CD8-positive, alpha-beta memory T cell (primary cell): ENCODE measurements around the gene PTPN14. TPM values are rescaled to one million over a fixed set of nuclear protein-coding genes. Genes with fewer than 3 reads are reported as not detected.
A peak's percentile ranks its signal among the peaks of the same experiment; 100 is the strongest.

Source experiments
- CTCF ChIA-PET: fragments of 350-600 bp; sonication (Branson Sonifier 250); formaldehyde crosslinking; loops from one replicate; lab custom pipeline; 2021; ENCODE audit warnings: antibody characterized with exemption; lab: Charles Lee
- POLR2A ChIA-PET: fragments of 350-600 bp; sonication (Branson Sonifier 250); formaldehyde crosslinking; loops from one replicate; lab custom pipeline; 2021; ENCODE audit warnings: antibody characterized with exemption; lab: Charles Lee
- DNase-seq, 5 donors: peaks; one replicate each; pipeline versions ENCODE4 v3.0.0 to v3.0.0-alpha.2; 2020 to 2022; ENCODE audit warnings: mixed read lengths in 1 of 5
- H3K27ac ChIP-seq: one replicate; pipeline ENCODE4 v1.7.0; 2013; ENCODE audit warnings: low read depth, mild to moderate bottlenecking, low read length, moderate library complexity
- H3K27me3 ChIP-seq: 2 replicates; pipeline ENCODE4 v1.7.0; 2013; ENCODE audit warnings: low read length, mild to moderate bottlenecking; ENCODE audit not compliant: insufficient read depth, poor library complexity, severe bottlenecking
- H3K36me3 ChIP-seq: 2 replicates; pipeline ENCODE4 v1.7.0; 2013; ENCODE audit warnings: mild to moderate bottlenecking, low read length, moderate library complexity; ENCODE audit not compliant: insufficient read depth
- H3K4me1 ChIP-seq: 2 replicates; pipeline ENCODE4 v1.7.0; 2013; ENCODE audit warnings: mild to moderate bottlenecking, low read length, moderate library complexity; ENCODE audit not compliant: insufficient read depth
- H3K4me3 ChIP-seq: 2 replicates; pipeline ENCODE4 v1.7.0; 2013; ENCODE audit warnings: mild to moderate bottlenecking, low read length
- H3K9me3 ChIP-seq: 2 replicates; pipeline ENCODE4 v1.7.0; 2013; ENCODE audit warnings: mild to moderate bottlenecking, low read length
- H3K27ac Mint-ChIP-seq, 8 donors: one replicate each; pipeline ENCODE4 v1.8.0; 2020 to 2021; ENCODE audit warnings: mixed read lengths in 8 of 8, mild to moderate bottlenecking in 6 of 8, inconsistent platforms in 3 of 8, moderate library complexity in 3 of 8
- H3K27me3 Mint-ChIP-seq, 2 donors: one replicate each; pipeline ENCODE4 v1.8.0; 2020 to 2021; ENCODE audit warnings: mixed read lengths in 2 of 2, mild to moderate bottlenecking in 1 of 2, moderate library complexity in 1 of 2
- H3K36me3 Mint-ChIP-seq, 3 donors: one replicate each; pipeline ENCODE4 v1.8.0; 2020 to 2021; ENCODE audit warnings: mixed read lengths in 3 of 3, inconsistent platforms in 1 of 3, mild to moderate bottlenecking in 1 of 3
- H3K4me1 Mint-ChIP-seq, 3 donors: one replicate each; pipeline ENCODE4 v1.8.0; 2020 to 2021; ENCODE audit warnings: mixed read lengths in 3 of 3, inconsistent platforms in 1 of 3, mild to moderate bottlenecking in 1 of 3
- H3K4me3 Mint-ChIP-seq, 7 donors: one replicate each; pipeline ENCODE4 v1.8.0; 2020 to 2021; ENCODE audit warnings: mixed read lengths in 7 of 7, mild to moderate bottlenecking in 6 of 7, moderate library complexity in 4 of 7, inconsistent platforms in 2 of 7
- H3K9me3 Mint-ChIP-seq, 5 donors: one replicate each; pipeline ENCODE4 v1.8.0; 2020 to 2022; ENCODE audit warnings: mixed read lengths in 5 of 5, mild to moderate bottlenecking in 3 of 5, moderate library complexity in 2 of 5, inconsistent platforms in 1 of 5
- polyA plus RNA-seq: library from polyadenylated mRNA; unstranded; fragments of 300-500 nt; fragmentation: Illumina TruSeq; gene quantifications from one replicate; pipeline ENCODE4 v1.2.3, GENCODE V29; 2021
- total RNA-seq, 2 experiments: library from RNA; stranded (reverse); gene quantifications; one replicate each; pipeline ENCODE4 v1.2.3, GENCODE V29; 2021

The PTPN14 gene
- total and polyA plus RNA-seq, 3 experiments from 2014 or later = 0.70 to 0.91 (median 0.79) TPM

GRCh38 chr1:214515544-214516433 is 35.6 kb downstream of the PTPN14 start:
- no peak overlapping the region for H3K27ac ChIP-seq
- peaks cover 10% of the 10 kb centered on the region for H3K4me1 ChIP-seq
- H3K36me3 Mint-ChIP-seq = no peaks in the 10 kb centered on the region
- peak overlapping the region in 1 of 8 donors; percentile 18 for H3K27ac Mint-ChIP-seq
- H3K36me3 ChIP-seq = no peaks in the 10 kb centered on the region
- H3K9me3 ChIP-seq = no peaks in the 10 kb centered on the region
- POLR2A ChIA-PET = no interaction called here
- no peaks in the 10 kb centered on the region for H3K27me3 ChIP-seq
- no peak overlapping the region for H3K4me3 Mint-ChIP-seq
- DNase-seq = no peak
- CTCF ChIA-PET = interaction anchor here (1.1 kb wide), 1 partner anchor 44 kb away, joined by 3 read pairs; no protein-coding TSS in a partner anchor
- H3K27me3 Mint-ChIP-seq = peaks cover 10 to 31% of the 10 kb centered on the region in 2 donors
- no peaks in the 10 kb centered on the region for H3K4me1 Mint-ChIP-seq
- peaks cover 0 to 3% (median 0%) of the 10 kb centered on the region in 5 donors for H3K9me3 Mint-ChIP-seq
- H3K4me3 ChIP-seq = no peak overlapping the region

- Histone ChIP-seq H3K36me3 (no peaks in the 10 kb centered on the region), H3K9me3 (no peaks in the 10 kb centered on the region), H3K4me1 (peaks cover 10% of the 10 kb centered on the region), H3K4me3 (no peak overlapping the region), H3K27ac (no peak overlapping the region), H3K27me3 (no peaks in the 10 kb centered on the region)
- H3K27me3 Mint-ChIP-seq = peaks cover 10 to 33% of the 10 kb centered on the region in 2 donors
- H3K4me3 Mint-ChIP-seq = no peak overlapping the region
- DNase-seq = no peak
- peaks cover 0 to 3% (median under 1%) of the 10 kb centered on the region in 5 donors for H3K9me3 Mint-ChIP-seq
- no peaks in the 10 kb centered on the region for H3K36me3 Mint-ChIP-seq
- H3K4me1 Mint-ChIP-seq = no peaks in the 10 kb centered on the region
- no peak overlapping the region for H3K27ac Mint-ChIP-seq
- ChIA-PET POLR2A (no interaction called here), CTCF (interaction anchor here (1.1 kb wide), 1 partner anchor 43 kb away, joined by 3 read pairs; no protein-coding TSS in a partner anchor)
Measured at GRCh38 chr1:214514819-214515383, 36.5 kb downstream of the PTPN14 start.

GRCh38 chr1:214514032-214514818 is 37.2 kb downstream of the PTPN14 start:
- ChIA-PET CTCF (interaction anchor here (1.1 kb wide), 1 partner anchor 42 kb away, joined by 3 read pairs; no protein-coding TSS in a partner anchor), POLR2A (no interaction called here)
- Histone ChIP-seq H3K4me3 (no peak overlapping the region), H3K9me3 (no peaks in the 10 kb centered on the region), H3K27me3 (no peaks in the 10 kb centered on the region), H3K27ac (no peak overlapping the region), H3K4me1 (peaks cover 10% of the 10 kb centered on the region), H3K36me3 (no peaks in the 10 kb centered on the region)
- Mint-ChIP-seq H3K27ac (no peak overlapping the region), H3K36me3 (no peaks in the 10 kb centered on the region), H3K4me3 (no peak overlapping the region), H3K4me1 (no peaks in the 10 kb centered on the region), H3K9me3 (peaks cover 0 to 3% (median 1%) of the 10 kb centered on the region in 5 donors), H3K27me3 (peaks cover 10 to 32% of the 10 kb centered on the region in 2 donors)
- DNase-seq = no peak

GRCh38 chr1:214513394-214513793 is 38.0 kb downstream of the PTPN14 start:
- Mint-ChIP-seq H3K36me3 (no peaks in the 10 kb centered on the region), H3K27me3 (peaks cover 10 to 31% of the 10 kb centered on the region in 2 donors), H3K9me3 (peaks cover 0 to 3% (median 1%) of the 10 kb centered on the region in 5 donors), H3K27ac (no peak overlapping the region), H3K4me3 (no peak overlapping the region), H3K4me1 (no peaks in the 10 kb centered on the region)
- Histone ChIP-seq H3K27ac (no peak overlapping the region), H3K4me1 (peaks cover 10% of the 10 kb centered on the region), H3K4me3 (no peak overlapping the region), H3K27me3 (no peaks in the 10 kb centered on the region), H3K9me3 (no peaks in the 10 kb centered on the region), H3K36me3 (no peaks in the 10 kb centered on the region)
- DNase-seq = no peak
- ChIA-PET POLR2A (no interaction called here), CTCF (no interaction called here)

- Mint-ChIP-seq H3K27ac (no peak overlapping the region), H3K27me3 (peaks cover 10 to 26% of the 10 kb centered on the region in 2 donors), H3K4me1 (no peaks in the 10 kb centered on the region), H3K4me3 (no peak overlapping the region), H3K9me3 (peaks cover 0 to 3% (median 1%) of the 10 kb centered on the region in 5 donors), H3K36me3 (no peaks in the 10 kb centered on the region)
- ChIA-PET POLR2A (no interaction called here), CTCF (no interaction called here)
- no peak overlapping the region for H3K4me3 ChIP-seq
- H3K27me3 ChIP-seq = no peaks in the 10 kb centered on the region
- DNase-seq = no peak
- no peak overlapping the region for H3K27ac ChIP-seq
- H3K36me3 ChIP-seq = no peaks in the 10 kb centered on the region
- H3K4me1 ChIP-seq = peaks cover 10% of the 10 kb centered on the region
- no peaks in the 10 kb centered on the region for H3K9me3 ChIP-seq
Measured at GRCh38 chr1:214511639-214511998, 39.8 kb downstream of the PTPN14 start.

- Mint-ChIP-seq H3K27ac (no peak overlapping the region), H3K9me3 (peaks cover 0 to 3% (median 1%) of the 10 kb centered on the region in 5 donors), H3K4me3 (no peak overlapping the region), H3K27me3 (peaks cover 10 to 26% of the 10 kb centered on the region in 2 donors), H3K36me3 (no peaks in the 10 kb centered on the region), H3K4me1 (no peaks in the 10 kb centered on the region)
- no peak overlapping the region for H3K27ac ChIP-seq
- no peaks in the 10 kb centered on the region for H3K27me3 ChIP-seq
- no peak for DNase-seq
- ChIA-PET CTCF (no interaction called here), POLR2A (no interaction called here)
- no peaks in the 10 kb centered on the region for H3K9me3 ChIP-seq
- peaks cover 6% of the 10 kb centered on the region for H3K4me1 ChIP-seq
- H3K4me3 ChIP-seq = no peak overlapping the region
- no peaks in the 10 kb centered on the region for H3K36me3 ChIP-seq
Measured at GRCh38 chr1:214510914-214511638, 40.3 kb downstream of the PTPN14 start.

- no peaks in the 10 kb centered on the region for H3K4me1 Mint-ChIP-seq
- H3K9me3 ChIP-seq = no peaks in the 10 kb centered on the region
- DNase-seq = no peak
- no peaks in the 10 kb centered on the region for H3K36me3 ChIP-seq
- no peaks in the 10 kb centered on the region for H3K36me3 Mint-ChIP-seq
- CTCF ChIA-PET = no interaction called here
- no peak overlapping the region for H3K27ac ChIP-seq
- no peaks in the 10 kb centered on the region for H3K4me1 ChIP-seq
- peaks cover 0 to 3% (median 1%) of the 10 kb centered on the region in 5 donors for H3K9me3 Mint-ChIP-seq
- POLR2A ChIA-PET = no interaction called here
- no peak overlapping the region for H3K27ac Mint-ChIP-seq
- H3K4me3 ChIP-seq = no peak overlapping the region
- no peak overlapping the region for H3K4me3 Mint-ChIP-seq
- H3K27me3 ChIP-seq = no peaks in the 10 kb centered on the region
- H3K27me3 Mint-ChIP-seq = peaks cover 8 to 26% of the 10 kb centered on the region in 2 donors
Measured at GRCh38 chr1:214510477-214510876, 40.9 kb downstream of the PTPN14 start.
